Loucy (cell line): Measurements from ENCODE around the gene STK40.

ENCODE experiments used
- CTCF ChIP-seq: fragments of 200-600 bp; sonication (generic); conservative IDR thresholded peaks from 2 replicates; pipeline ENCODE4 v1.5.1; 2014; ENCODE audit warnings: mild to moderate bottlenecking, antibody characterized with exemption, low read length
- EZH2phosphoT487 ChIP-seq: fragments of 200-600 bp; IDR thresholded peaks from 2 replicates; pipeline ENCODE4 v1.6.1; 2018; ENCODE audit warnings: antibody characterized with exemption, mild to moderate bottlenecking, moderate library complexity, borderline replicate concordance

- TF ChIP-seq CTCF, result no peak
- no peak for TF ChIP-seq EZH2phosphoT487
Measured at GRCh38 chr1:36415661-36416326, 30.1 kb upstream of the STK40 start.
